Forelimb muscle (tissue), 1 donor: ENCODE measurements around the gene TSHZ2. TPM values are rescaled to one million over a fixed set of nuclear protein-coding genes. Genes with fewer than 3 reads are reported as not detected.
"Not testable (repeated sequence)": the region's sequence is repeated elsewhere in the genome, so short reads cannot be mapped to it uniquely, and the experiment has no call there.

Experiments used
- DNase-seq: peaks from one replicate; pipeline ENCODE4 v3.0.0-alpha.2; 2013; ENCODE audit warnings: low read depth
- polyA plus RNA-seq: library from polyadenylated mRNA; unstranded; fragments of 120-200 nt; gene quantifications from one replicate; pipeline ENCODE4 v1.2.1, GENCODE V29; 2013; ENCODE audit not compliant: insufficient read length

The TSHZ2 gene
- polyA plus RNA-seq, 1 donor: 9.0 TPM

DNA sequence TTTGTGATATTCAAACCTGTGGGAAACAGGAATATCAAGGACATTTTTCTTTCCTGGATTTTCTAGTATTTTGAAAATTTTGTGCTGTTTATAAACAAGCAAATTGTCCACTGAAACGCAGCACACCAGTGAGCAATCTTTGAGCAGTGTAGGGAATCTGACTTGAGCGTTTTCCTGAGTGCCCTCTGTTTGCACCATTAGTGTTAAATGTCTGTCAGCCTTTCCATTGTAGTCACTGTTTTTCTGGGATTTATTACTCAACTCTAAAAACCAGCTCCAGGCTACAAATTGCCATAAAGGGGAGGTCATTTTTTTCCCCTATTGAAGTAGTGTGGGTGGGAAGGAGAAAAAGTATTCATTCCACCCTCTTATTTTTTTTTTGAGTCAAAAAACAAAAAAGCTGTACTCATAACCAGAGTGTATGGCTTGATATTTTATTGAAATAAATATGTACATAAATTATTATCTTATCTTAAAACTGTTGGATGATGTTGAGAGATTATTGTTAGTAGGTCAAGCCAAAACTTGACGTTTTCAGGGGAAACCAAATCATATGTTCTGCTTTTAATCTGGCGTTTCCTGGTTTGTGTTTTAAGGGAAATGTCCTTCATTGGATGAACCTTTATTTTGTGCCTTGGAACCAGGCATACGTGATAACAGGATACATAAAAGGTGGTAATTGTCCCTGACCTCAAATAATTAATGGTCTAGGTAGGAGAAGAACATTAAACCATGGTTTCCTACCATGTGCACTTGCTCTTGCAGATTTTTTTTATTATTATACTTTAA, 51.8 kb downstream of the TSHZ2 start:
- no peak for DNase-seq

DNA sequence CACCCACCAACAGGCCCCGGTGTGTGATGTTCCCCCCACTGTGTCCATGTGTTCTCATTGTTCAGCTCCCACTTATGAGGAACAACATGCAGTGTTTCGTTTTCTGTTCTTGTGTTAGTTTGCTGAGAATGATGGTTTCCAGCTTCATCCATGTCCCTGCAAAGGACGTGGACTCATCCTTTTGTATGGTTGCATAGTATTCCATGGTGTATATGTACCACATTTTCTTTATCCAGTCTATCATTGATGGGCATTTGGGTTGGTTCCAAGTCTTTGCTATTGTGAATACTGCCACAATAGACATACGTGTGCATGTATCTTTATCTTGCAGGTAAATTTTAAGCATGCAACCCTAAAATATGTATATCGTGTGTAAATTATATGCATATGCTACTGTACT, 52.5 kb downstream of the TSHZ2 start:
- DNase-seq: not testable (repeated sequence)

GRCh38 chr20:53027089-53027488, 54.9 kb downstream of the TSHZ2 start:
- no peak for DNase-seq

DNA sequence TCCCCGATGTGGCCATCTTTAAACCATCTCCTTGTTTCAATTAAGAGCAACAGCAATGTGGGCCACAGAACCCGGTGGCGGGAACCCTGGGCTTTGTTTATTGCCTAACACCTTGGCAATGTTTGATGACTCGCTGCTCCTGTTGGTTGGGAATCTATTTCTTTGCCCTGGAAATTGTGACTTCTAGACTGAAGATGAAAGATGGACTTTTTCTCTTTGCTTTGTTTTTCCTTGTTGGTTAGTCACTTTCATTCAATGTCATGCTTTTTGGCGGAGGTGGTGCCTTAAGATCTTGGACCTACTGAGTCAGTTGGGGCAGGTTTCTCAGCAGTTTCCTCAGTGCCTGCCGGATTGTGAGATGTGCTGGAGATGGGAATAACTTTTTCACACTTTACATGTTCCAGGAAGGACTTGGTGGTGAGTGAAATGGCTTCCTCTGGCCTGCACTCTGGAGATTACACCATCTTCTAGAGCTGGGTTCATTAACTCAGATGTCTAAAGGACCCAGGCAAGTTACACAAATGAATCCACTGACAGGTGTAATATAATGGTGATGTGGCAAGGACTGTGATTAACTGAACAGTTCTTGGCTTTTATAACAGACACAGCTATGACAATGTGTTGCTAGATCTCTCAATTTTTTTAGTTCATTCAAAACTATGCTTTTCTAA, 56.3 kb downstream of the TSHZ2 start:
- no peak for DNase-seq

- DNase-seq: no peak
These were observed 57.9 kb downstream of the TSHZ2 start for GRCh38 chr20:53030061-53030460.

- no peak for DNase-seq
These were observed 59.9 kb downstream of the TSHZ2 start for GRCh38 chr20:53032046-53032445.

GRCh38 chr20:53032478-53032932, 60.3 kb downstream of the TSHZ2 start:
- no peak for DNase-seq

- no peak for DNase-seq
These were observed 61.0 kb downstream of the TSHZ2 start for GRCh38 chr20:53033176-53033575.

DNA sequence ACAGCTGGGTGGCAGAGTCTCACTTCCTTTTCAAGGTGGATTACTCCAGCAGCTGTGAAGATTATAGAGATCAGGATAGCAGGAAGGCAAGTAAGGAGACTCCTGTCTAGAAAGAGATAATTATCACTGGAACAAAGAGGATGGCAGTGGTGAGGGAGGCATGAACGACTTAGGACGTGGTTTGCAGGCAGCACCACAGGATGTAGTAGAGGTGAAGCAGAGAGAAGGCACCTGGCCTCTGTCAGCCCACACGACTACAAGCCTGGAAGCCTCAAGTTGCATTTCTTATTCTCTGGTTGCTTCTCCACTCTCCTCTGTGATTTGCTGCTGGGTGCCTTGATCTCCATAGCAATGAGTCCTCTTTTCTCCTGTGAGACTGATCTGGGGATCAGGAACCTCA, 62.7 kb downstream of the TSHZ2 start:
- DNase-seq: no peak

GRCh38 chr20:53036992-53037391, 64.8 kb downstream of the TSHZ2 start:
- DNase-seq: no peak

DNA sequence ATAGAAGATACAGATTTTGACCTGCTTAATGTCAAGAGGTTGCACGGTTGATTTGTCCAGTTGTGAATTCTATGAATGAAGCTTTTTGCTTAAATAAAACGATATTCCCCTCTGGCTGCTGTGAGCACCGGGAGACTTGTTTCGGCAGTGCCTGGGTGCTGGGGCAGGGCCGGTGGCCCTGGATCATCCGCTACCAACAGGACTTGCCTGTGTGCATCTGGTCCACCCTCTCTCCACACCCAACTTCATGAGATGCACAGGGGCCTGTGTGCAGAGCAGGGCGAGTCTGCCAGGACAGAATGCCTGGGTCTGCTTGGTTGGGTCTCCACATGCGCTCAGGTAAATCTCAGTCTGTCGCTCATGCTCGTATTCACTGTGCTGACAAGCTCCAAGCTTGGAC, 65.5 kb downstream of the TSHZ2 start:
- no peak for DNase-seq

DNA sequence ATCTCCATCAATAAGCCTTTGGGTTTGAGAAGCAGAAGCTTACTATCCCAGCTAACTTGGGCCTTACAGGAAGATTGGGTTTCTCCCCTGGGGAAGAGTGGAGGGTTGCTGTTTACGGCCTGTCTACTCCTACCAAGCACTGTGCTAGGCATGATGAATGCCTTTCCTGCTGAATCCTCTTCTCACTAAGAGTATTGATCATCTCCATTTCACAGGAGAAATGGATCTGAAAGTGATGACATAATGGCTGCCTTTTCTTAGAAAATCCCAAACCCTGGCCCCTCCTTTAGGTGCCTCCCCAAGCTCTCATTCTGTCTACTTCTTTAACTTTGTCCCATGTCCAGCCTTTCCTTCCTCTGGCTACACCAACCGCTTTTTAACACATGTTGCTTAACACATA, 66.1 kb downstream of the TSHZ2 start:
- no peak for DNase-seq

DNA sequence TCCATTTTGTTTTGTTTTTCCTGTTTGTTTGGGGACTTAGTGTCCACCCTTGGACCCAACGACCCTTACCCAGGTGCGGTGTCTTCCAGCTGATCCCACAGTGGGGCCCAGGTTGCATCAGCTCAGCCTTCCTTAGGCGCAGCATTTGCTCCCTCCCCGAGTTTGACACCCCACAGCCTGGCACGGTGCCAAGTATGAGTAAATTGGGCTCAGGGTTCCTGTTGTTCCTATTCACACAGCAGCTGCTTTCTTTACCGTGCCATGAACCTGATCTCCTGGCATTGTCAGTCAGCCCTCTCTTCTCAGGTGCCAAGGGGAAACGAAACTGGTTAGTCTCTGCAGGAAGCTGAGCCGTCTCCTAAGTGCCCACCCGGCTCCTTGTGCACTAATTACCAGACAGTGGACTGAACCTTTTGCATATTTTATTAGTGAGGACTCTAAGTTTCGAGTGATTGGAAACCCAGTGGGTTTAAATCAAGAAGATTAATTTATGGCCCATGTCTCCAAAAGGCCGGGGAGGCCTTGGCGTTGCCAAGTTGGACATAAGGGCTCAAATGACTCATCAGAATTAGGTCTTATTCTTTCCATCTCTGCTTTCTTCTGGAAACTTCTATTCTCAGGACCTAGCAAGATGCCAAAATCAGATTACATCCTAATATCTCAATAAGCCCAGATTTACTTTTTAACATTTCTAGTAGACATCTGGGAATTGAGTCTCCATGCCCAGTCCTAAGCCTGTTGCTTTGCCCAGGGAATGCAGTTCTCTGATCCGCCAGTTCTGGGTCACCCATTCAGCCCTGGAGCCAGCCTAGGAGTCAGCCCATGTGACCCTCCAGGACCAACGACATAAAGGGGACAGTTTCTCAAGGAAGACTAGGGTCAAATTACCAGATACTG, 68.8 kb downstream of the TSHZ2 start:
- DNase-seq: no peak

DNA sequence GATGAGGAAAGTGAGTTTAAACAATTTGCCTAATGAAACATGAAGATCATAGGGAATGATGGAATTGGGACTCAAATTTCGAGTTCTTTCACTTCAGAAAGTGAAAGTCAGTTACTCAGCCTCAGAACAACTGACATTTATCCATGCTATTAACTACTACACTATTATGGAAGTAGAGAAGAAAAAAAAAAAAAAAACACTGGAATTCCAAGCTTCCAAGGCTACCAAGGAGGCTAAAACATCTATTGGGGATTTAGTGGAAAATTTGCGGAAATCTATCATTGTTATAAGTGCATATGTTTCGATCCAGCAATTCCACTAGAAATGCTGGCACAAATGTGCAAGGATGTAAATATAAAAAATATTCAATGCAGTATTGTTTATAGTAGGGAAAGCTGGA, 70.4 kb downstream of the TSHZ2 start:
- DNase-seq: no peak

DNA sequence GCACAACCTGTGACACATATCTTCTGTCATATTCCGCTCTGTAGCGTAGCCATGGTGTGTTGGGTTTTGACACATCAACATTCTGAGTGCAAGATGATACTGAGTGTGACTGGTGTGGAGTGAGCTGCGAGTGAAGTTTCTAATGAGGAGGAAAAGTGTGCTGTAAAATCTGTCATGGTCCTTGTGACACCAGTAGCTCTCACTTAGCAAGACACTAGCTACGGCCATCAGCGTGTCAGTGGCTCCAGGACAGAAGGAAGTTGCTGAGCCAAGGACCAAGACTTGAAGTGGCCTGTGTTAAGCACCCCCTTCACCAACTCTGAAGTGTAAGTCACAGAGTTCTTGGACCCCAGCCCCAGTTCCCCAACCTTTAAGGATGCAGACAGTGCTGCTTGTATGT, 72.1 kb downstream of the TSHZ2 start:
- DNase-seq: no peak

GRCh38 chr20:53045941-53046340, 73.8 kb downstream of the TSHZ2 start:
- DNase-seq: no peak

- no peak for DNase-seq
These were observed 75.0 kb downstream of the TSHZ2 start for GRCh38 chr20:53047203-53047602.

DNA sequence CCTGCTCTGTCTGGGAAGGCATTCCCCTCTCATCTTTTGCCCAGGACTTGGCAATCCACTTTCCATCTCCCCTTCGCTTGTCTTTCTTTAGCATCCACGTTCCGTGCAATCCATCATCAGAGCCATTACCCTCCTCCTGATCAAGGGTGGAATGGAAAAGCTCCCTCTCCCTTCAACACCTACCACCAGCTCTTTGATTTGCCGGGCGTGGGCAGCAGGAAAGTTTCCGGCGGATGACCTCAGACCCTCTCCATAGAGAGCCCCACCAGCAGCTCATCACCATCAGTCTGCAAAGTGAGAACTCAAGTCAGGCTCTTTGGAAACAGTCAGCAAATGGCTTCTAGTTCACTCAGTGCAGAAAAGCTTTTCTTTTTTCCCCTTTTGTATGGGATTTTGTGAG, 76.2 kb downstream of the TSHZ2 start:
- no peak for DNase-seq

- no peak for DNase-seq
These were observed 78.2 kb downstream of the TSHZ2 start for GRCh38 chr20:53050338-53050737.

DNA sequence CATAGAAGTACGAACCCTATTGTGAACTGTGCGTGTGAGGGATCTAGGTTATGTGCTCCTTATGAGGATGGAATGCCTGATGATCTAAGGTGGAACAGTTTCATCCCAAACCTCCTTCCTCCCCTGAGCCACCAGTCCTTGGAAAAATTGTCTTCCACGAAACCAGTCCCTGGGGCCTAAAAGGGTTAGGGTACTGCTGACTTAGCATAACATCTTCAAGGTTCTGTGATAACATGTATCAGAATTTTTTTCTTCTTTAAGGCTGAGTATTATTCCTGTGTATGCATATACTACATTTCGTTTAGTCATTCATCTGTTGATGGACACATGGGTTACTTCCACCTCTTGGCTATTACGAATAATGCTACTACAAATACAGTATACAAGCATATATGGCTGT, 80.2 kb downstream of the TSHZ2 start:
- DNase-seq: no peak

- no peak for DNase-seq
These were observed 81.4 kb downstream of the TSHZ2 start for GRCh38 chr20:53053595-53053994.

- no peak for DNase-seq
These were observed 83.4 kb downstream of the TSHZ2 start for GRCh38 chr20:53055367-53056067.
